Motor neuron (in vitro differentiated cells): ENCODE data around the gene BBS9. TPM values are rescaled to one million over a fixed set of nuclear protein-coding genes. Genes with fewer than 3 reads are reported as not detected.

Experiments
- ATAC-seq, 8 experiments: fragments of 200-7000 bp; cut with Tn5 transposase; replicated peaks in 6 of 8; 2 replicates each; pipeline ENCODE4 v1.8.0; 2021; ENCODE audit warnings: mild to moderate bottlenecking in 8 of 8, moderate library complexity in 8 of 8
- H3K27ac ChIP-seq, 2 donors: fragments of 250-450 bp; sonication (Bioruptor Pico); 2 replicates each; pipeline ENCODE4 v1.9.0; 2021; ENCODE audit warnings: antibody characterized with exemption in 2 of 2, mild to moderate bottlenecking in 2 of 2, moderate library complexity in 1 of 2
- H3K4me1 ChIP-seq, 2 donors: fragments of 250-450 bp; sonication (Bioruptor Pico); replicated peaks in 1 of 2; 2 replicates each; pipeline ENCODE4 v1.6.1; 2021; ENCODE audit warnings: antibody characterized with exemption in 2 of 2, mild to moderate bottlenecking in 2 of 2, moderate library complexity in 1 of 2
- H3K4me3 ChIP-seq, 5 donors: fragments of 250-450 bp; sonication (Bioruptor Pico); 2 replicates each; pipeline ENCODE4 v1.9.0; 2021; ENCODE audit warnings: antibody characterized with exemption in 5 of 5, mild to moderate bottlenecking in 5 of 5, moderate library complexity in 4 of 5
- WGBS, 10 experiments: fragments of 450-650 bp; shearing (Covaris generic); methylation state at CpG; one replicate each; pipeline ENCODE4 v1.0.0; 2022; 5-methylcytosine and 5-hydroxymethylcytosine counted together
- in situ Hi-C, 9 experiments: fragments of 400-800 bp; cut with MboI; loops; one replicate each; pipeline ENCODE4 v1.15.0; 2021; ENCODE audit warnings: low sequenced_read_pairs in 9 of 9, low pct_unique_long_range_greater_than_20kb in 2 of 9; ENCODE audit not compliant: unreplicated experiment in 9 of 9
- total RNA-seq, 8 experiments: library from RNA; unstranded; fragments of 300-600 nt; gene quantifications; 2 replicates each; pipeline versions ENCODE4 v1.2.3 to v1.2.4, GENCODE V29; 2022

The BBS9 gene
- total RNA-seq, 8 experiments from 2014 or later, result 11.4 to 43.5 (median 22.8) TPM

GRCh38 chr7:33369888-33370287, 240.5 kb downstream of the BBS9 start:
- 81 to 100% (median 94%) methylated on average over 1 to 3 of the region's 3 CpGs for WGBS, 10 experiments
- no peak overlapping the region for H3K4me3 ChIP-seq
- H3K27ac ChIP-seq, result no peak overlapping the region
- in situ Hi-C loops, result no loop called here
- ATAC-seq, result no peak
- no peaks in the 10 kb centered on the region for H3K4me1 ChIP-seq

- Histone ChIP-seq H3K4me1 (no peaks in the 10 kb centered on the region), H3K27ac (no peak overlapping the region), H3K4me3 (no peak overlapping the region)
- ATAC-seq, result no peak
- 50 to 100% (median 86%) methylated on average over 1 to 3 of the region's 3 CpGs for WGBS, 10 experiments
- in situ Hi-C loops, result no loop called here
These were observed 243.8 kb downstream of the BBS9 start for GRCh38 chr7:33373195-33373594.

GRCh38 chr7:33379891-33380525, 250.6 kb downstream of the BBS9 start:
- no peak overlapping the region for H3K27ac ChIP-seq
- WGBS, 10 experiments, result 80 to 100% (median 90%) methylated on average over 1 to 4 of the region's 4 CpGs; no CpG with 5 or more reads in 3 of the 10 experiments
- no peak for ATAC-seq
- in situ Hi-C loops, result no loop called here
- peaks cover 0 to 5% of the 10 kb centered on the region in 2 donors for H3K4me1 ChIP-seq
- H3K4me3 ChIP-seq, result no peak overlapping the region

GRCh38 chr7:33388332-33388731, 259.0 kb downstream of the BBS9 start:
- H3K27ac ChIP-seq, result no peak overlapping the region
- H3K4me3 ChIP-seq, result no peak overlapping the region
- no peak for ATAC-seq
- H3K4me1 ChIP-seq, result peaks cover 0 to 5% of the 10 kb centered on the region in 2 donors
- in situ Hi-C loops, result no loop called here
- WGBS, 10 experiments, result 67 to 100% (median 91%) methylated on average over 1 to 3 of the region's 3 CpGs; no CpG with 5 or more reads in 2 of the 10 experiments

- in situ Hi-C loops, result no loop called here
- no peaks in the 10 kb centered on the region for H3K4me1 ChIP-seq
- 17 to 67% (median 53%) methylated on average over 1 of the region's 1 CpG; no CpG with 5 or more reads in 6 of the 10 experiments for WGBS, 10 experiments
- H3K4me3 ChIP-seq, result no peak overlapping the region
- H3K27ac ChIP-seq, result no peak overlapping the region
- no peak for ATAC-seq
These were observed 262.8 kb downstream of the BBS9 start for GRCh38 chr7:33392148-33392547.

GRCh38 chr7:33393770-33394169, 264.4 kb downstream of the BBS9 start:
- Histone ChIP-seq H3K4me1 (no peaks in the 10 kb centered on the region), H3K4me3 (no peak overlapping the region), H3K27ac (no peak overlapping the region)
- ATAC-seq, result no peak
- in situ Hi-C loops, result no loop called here

GRCh38 chr7:33395340-33395739, 266.0 kb downstream of the BBS9 start:
- Histone ChIP-seq H3K27ac (no peak overlapping the region), H3K4me3 (no peak overlapping the region), H3K4me1 (no peaks in the 10 kb centered on the region)
- no peak for ATAC-seq
- in situ Hi-C loops, result no loop called here

- peak in 3 of 8 experiments; percentile 52 to 72 (median 67) for ATAC-seq
- H3K4me3 ChIP-seq, result no peak overlapping the region
- H3K4me1 ChIP-seq, result no peaks in the 10 kb centered on the region
- 29 to 96% (median 75%) methylated on average over 1 to 3 of the region's 3 CpGs for WGBS, 10 experiments
- H3K27ac ChIP-seq, result no peak overlapping the region
- in situ Hi-C loops, result no loop called here
These were observed 270.3 kb downstream of the BBS9 start for GRCh38 chr7:33399528-33400213.

GRCh38 chr7:33400214-33400538, 270.8 kb downstream of the BBS9 start:
- Histone ChIP-seq H3K4me1 (no peaks in the 10 kb centered on the region), H3K27ac (no peak overlapping the region), H3K4me3 (no peak overlapping the region)
- WGBS, 10 experiments, result 90 to 100% (median 100%) methylated on average over 1 of the region's 1 CpG; no CpG with 5 or more reads in 1 of the 10 experiments
- ATAC-seq, result no peak
- in situ Hi-C loops, result no loop called here

GRCh38 chr7:33410266-33410665, 280.9 kb downstream of the BBS9 start:
- WGBS, 10 experiments, result 14 to 78% (median 29%) methylated on average over 1 of the region's 1 CpG; no CpG with 5 or more reads in 5 of the 10 experiments
- Histone ChIP-seq H3K4me1 (no peaks in the 10 kb centered on the region), H3K27ac (no peak overlapping the region), H3K4me3 (no peak overlapping the region)
- in situ Hi-C loops, result no loop called here
- no peak for ATAC-seq

GRCh38 chr7:33411020-33411419, 281.7 kb downstream of the BBS9 start:
- in situ Hi-C loops, result no loop called here
- no peak overlapping the region for H3K4me3 ChIP-seq
- H3K4me1 ChIP-seq, result no peaks in the 10 kb centered on the region
- no peak overlapping the region for H3K27ac ChIP-seq
- peak in 1 of 8 experiments; percentile 32 for ATAC-seq
- WGBS, 10 experiments, result 14 to 100% (median 86%) methylated on average over 1 to 3 of the region's 3 CpGs

GRCh38 chr7:33412331-33412730, 283.0 kb downstream of the BBS9 start:
- H3K4me1 ChIP-seq, result no peaks in the 10 kb centered on the region
- no peak overlapping the region for H3K4me3 ChIP-seq
- in situ Hi-C loops, result no loop called here
- ATAC-seq, result peak in 3 of 8 experiments; percentile 61 to 89 (median 64)
- no peak overlapping the region for H3K27ac ChIP-seq

- Histone ChIP-seq H3K4me1 (peaks cover 0 to 5% of the 10 kb centered on the region in 2 donors), H3K4me3 (no peak overlapping the region), H3K27ac (no peak overlapping the region)
- ATAC-seq, result no peak
- in situ Hi-C loops, result no loop called here
- 0 to 80% (median 59%) methylated on average over 1 to 5 of the region's 6 CpGs; no CpG with 5 or more reads in 3 of the 10 experiments for WGBS, 10 experiments
These were observed 288.9 kb downstream of the BBS9 start for GRCh38 chr7:33418251-33418701.
